ENCODE results near the gene LCN12. TPM values are rescaled to one million over a fixed set of nuclear protein-coding genes. Genes with fewer than 3 reads are reported as not detected.

Gene LCN12
- total RNA-seq, 1 experiment from 2014 or later: 2.5 TPM

GRCh38 chr9:136955943-136956335 is 3.9 kb downstream of the LCN12 start:
- ChIA-PET CTCF (no interaction called here), POLR2A (no interaction called here)
- no peak for ATAC-seq
- H3K4me3 ChIP-seq (ENCODE audit: low read depth in 2 of 2, low read length in 2 of 2): no peak overlapping the region
- no peaks in the 10 kb centered on the region for H3K9me3 ChIP-seq (ENCODE audit: control insufficient read depth, insufficient read depth, low read depth, low read length)
- H3K27ac ChIP-seq (ENCODE audit: low read length): no peak overlapping the region
- H3K27me3 ChIP-seq (ENCODE audit: control insufficient read depth, insufficient read depth, low read length): no peaks in the 10 kb centered on the region
- in situ Hi-C loops (cut with HindIII; ENCODE audit: low pct_unique_long_range_greater_than_20kb, low sequenced_read_pairs): no loop called here
- DNase-seq (ENCODE audit: low read depth, low spot score): no peak
- intact Hi-C loops (cut with micrococcal nuclease; ENCODE audit: unreplicated experiment): no loop called here
- no TSS peak for BruUV-seq (replicated peaks)
- H3K36me3 ChIP-seq (ENCODE audit: control insufficient read depth, insufficient read depth, low read length): no peaks in the 10 kb centered on the region
- H3K4me1 ChIP-seq (ENCODE audit: control insufficient read depth, insufficient read depth, low read length): peaks cover under 1% of the 10 kb centered on the region; the same call in 1 of the 2 replicates
- TF ChIP-seq REST (IDR thresholded peaks at IDR 0.05; ENCODE audit: insufficient read depth in 1 of 2, low read depth in 2 of 2, low read length in 1 of 2): no peak
- no peak for TF ChIP-seq POLR2AphosphoS5 (IDR thresholded peaks at IDR 0.05; ENCODE audit: low read depth, low read length)
- TF ChIP-seq SIN3A (IDR thresholded peaks at IDR 0.05; ENCODE audit: borderline replicate concordance, insufficient read depth, low read depth, low read length): no peak
- TF ChIP-seq, protein P1, sequence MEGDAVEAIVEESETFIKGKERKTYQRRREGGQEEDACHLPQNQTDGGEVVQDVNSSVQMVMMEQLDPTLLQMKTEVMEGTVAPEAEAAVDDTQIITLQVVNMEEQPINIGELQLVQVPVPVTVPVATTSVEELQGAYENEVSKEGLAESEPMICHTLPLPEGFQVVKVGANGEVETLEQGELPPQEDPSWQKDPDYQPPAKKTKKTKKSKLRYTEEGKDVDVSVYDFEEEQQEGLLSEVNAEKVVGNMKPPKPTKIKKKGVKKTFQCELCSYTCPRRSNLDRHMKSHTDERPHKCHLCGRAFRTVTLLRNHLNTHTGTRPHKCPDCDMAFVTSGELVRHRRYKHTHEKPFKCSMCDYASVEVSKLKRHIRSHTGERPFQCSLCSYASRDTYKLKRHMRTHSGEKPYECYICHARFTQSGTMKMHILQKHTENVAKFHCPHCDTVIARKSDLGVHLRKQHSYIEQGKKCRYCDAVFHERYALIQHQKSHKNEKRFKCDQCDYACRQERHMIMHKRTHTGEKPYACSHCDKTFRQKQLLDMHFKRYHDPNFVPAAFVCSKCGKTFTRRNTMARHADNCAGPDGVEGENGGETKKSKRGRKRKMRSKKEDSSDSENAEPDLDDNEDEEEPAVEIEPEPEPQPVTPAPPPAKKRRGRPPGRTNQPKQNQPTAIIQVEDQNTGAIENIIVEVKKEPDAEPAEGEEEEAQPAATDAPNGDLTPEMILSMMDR (IDR thresholded peaks at IDR 0.05): no peak
- TF ChIP-seq TCF7L2 (IDR thresholded peaks at IDR 0.05; ENCODE audit: low read depth, low read length): no peak

DNA sequence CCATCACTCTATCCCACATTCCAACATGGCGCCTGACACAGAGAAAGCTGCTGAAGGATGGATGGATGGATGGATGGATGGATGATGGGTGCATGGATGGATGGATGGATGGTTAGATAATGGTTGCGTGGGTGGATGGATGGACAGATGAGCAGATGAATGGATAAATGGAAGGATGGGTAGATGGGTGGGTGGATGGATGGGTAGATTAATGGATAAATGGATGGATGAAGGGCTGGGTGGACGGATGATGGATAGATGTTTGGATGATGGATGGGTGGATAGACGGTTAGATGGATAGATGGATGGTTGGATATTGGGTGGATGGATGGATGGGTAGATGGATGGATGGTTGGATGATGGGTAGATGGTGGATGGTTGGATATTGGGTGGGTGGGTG is 4.5 kb downstream of the LCN12 start:
- Histone ChIP-seq H3K4me3 (ENCODE audit: low read depth in 2 of 2, low read length in 2 of 2) (no peak overlapping the region), H3K36me3 (ENCODE audit: control insufficient read depth, insufficient read depth, low read length) (no peaks in the 10 kb centered on the region), H3K27ac (ENCODE audit: low read length) (no peak overlapping the region), H3K27me3 (ENCODE audit: control insufficient read depth, insufficient read depth, low read length) (no peaks in the 10 kb centered on the region), H3K4me1 (ENCODE audit: control insufficient read depth, insufficient read depth, low read length) (no peaks in the 10 kb centered on the region), H3K9me3 (ENCODE audit: control insufficient read depth, insufficient read depth, low read depth, low read length) (no peaks in the 10 kb centered on the region)
- in situ Hi-C loops (cut with HindIII; ENCODE audit: low pct_unique_long_range_greater_than_20kb, low sequenced_read_pairs) (no loop called here), intact Hi-C loops (cut with micrococcal nuclease; ENCODE audit: unreplicated experiment) (no loop called here)
- POLR2A ChIA-PET: no interaction called here
- BruUV-seq (replicated peaks): no TSS peak
- ATAC-seq (no peak), DNase-seq (ENCODE audit: low read depth, low spot score) (no peak)
- TF ChIP-seq TCF7L2 (IDR thresholded peaks at IDR 0.05; ENCODE audit: low read depth, low read length): no peak
- TF ChIP-seq, protein P1 (IDR thresholded peaks at IDR 0.05): no peak
- TF ChIP-seq POLR2AphosphoS5 (IDR thresholded peaks at IDR 0.05; ENCODE audit: low read depth, low read length): no peak
- no peak for TF ChIP-seq REST (IDR thresholded peaks at IDR 0.05; ENCODE audit: insufficient read depth in 1 of 2, low read depth in 2 of 2, low read length in 1 of 2)
- no peak for TF ChIP-seq SIN3A (IDR thresholded peaks at IDR 0.05; ENCODE audit: borderline replicate concordance, insufficient read depth, low read depth, low read length)
- CTCF ChIA-PET: no interaction called here

Data from Panc1 (cell line).